Thyroid gland (tissue), 4 donors: ENCODE results near the gene CCSER1.

ENCODE experiments used
- CTCF ChIP-seq, 6 experiments: fragments of 200-600 bp in 3 of 6; fragments of 450-650 bp in 3 of 6; sonication (generic) in 3 of 6; IDR thresholded peaks; one replicate each; pipeline ENCODE4 v1.5.1; 2016 to 2019; ENCODE audit warnings: antibody characterized with exemption in 6 of 6, mild to moderate bottlenecking in 2 of 6, inconsistent platforms in 1 of 6, moderate library complexity in 1 of 6
- POLR2A ChIP-seq, 2 donors: fragments of 450-650 bp; IDR thresholded peaks; one replicate each; pipeline ENCODE4 v1.6.1; 2017; ENCODE audit warnings: antibody characterized with exemption in 2 of 2, mild to moderate bottlenecking in 2 of 2, moderate library complexity in 1 of 2

GRCh38 chr4:90126805-90127204 lies 389 bp upstream of the CCSER1 start:
- TF ChIP-seq CTCF (IDR thresholded peaks at IDR 0.05) (no peak), POLR2A (IDR thresholded peaks at IDR 0.05) (no peak)
